ENCODE results near the gene IL3RA.
"Not testable (repeated sequence)": the region's sequence is repeated elsewhere in the genome, so short reads cannot be mapped to it uniquely, and the experiment has no call there.

IL3RA gene

DNA sequence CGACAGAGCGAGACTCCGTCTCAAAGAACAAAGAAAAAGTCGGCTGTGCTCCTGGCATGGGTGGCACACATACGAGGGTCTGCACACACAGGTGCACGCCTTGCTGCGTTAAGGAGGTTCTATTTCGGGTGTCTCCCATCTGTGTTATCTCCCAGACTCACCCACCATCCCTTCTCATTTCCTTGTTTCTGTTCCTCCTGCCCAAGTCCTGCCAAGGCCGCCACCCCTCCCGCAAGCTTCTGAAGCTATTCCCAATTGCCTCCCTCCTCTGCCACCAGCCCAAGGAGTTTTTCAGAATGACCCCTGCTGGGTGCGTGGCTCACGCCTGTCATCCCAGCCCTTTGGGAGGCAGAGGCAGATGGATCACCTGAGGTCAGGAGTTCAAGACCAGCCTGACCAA, 6.0 kb upstream of the IL3RA start:
- DNase-seq (ENCODE audit: low read depth in 2 of 2) = no peak

DNA sequence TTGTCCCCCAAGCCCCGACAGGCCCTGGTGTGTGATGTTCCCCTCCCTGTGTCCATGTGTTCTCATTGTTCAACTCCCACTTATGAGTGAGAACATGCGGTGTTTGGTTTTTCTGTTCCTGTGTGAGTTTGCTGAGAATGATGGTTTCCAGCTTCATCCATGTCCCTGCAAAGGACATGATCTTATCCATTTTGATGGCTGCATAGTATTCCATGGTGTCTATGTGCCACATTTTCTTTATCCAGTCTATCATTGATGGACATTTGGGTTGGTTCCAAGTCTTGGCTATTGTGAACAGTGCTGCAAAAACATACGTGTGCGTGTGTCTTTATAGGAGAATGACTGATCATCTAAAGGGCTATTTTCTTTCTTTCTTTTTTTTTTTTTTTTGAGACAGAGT, 4.2 kb upstream of the IL3RA start:
- not testable (repeated sequence) for DNase-seq (ENCODE audit: low read depth in 2 of 2)

- no peak for DNase-seq (ENCODE audit: low read depth in 2 of 2)
Observed at GRCh38 chrX:1334854-1335253, 1.7 kb upstream of the IL3RA start.

GRCh38 chrX:1336948-1337779, 579 bp downstream of the IL3RA start:
- no peak for DNase-seq (ENCODE audit: low read depth in 2 of 2)

GRCh38 chrX:1341545-1342184, 5.1 kb downstream of the IL3RA start:
- DNase-seq (ENCODE audit: low read depth in 2 of 2) = no peak

GRCh38 chrX:1349606-1350005, 13.0 kb downstream of the IL3RA start:
- DNase-seq (ENCODE audit: low read depth in 2 of 2) = not testable (repeated sequence)

- no peak for DNase-seq (ENCODE audit: low read depth in 2 of 2)
Observed at GRCh38 chrX:1351981-1352714, 15.6 kb downstream of the IL3RA start.

DNA sequence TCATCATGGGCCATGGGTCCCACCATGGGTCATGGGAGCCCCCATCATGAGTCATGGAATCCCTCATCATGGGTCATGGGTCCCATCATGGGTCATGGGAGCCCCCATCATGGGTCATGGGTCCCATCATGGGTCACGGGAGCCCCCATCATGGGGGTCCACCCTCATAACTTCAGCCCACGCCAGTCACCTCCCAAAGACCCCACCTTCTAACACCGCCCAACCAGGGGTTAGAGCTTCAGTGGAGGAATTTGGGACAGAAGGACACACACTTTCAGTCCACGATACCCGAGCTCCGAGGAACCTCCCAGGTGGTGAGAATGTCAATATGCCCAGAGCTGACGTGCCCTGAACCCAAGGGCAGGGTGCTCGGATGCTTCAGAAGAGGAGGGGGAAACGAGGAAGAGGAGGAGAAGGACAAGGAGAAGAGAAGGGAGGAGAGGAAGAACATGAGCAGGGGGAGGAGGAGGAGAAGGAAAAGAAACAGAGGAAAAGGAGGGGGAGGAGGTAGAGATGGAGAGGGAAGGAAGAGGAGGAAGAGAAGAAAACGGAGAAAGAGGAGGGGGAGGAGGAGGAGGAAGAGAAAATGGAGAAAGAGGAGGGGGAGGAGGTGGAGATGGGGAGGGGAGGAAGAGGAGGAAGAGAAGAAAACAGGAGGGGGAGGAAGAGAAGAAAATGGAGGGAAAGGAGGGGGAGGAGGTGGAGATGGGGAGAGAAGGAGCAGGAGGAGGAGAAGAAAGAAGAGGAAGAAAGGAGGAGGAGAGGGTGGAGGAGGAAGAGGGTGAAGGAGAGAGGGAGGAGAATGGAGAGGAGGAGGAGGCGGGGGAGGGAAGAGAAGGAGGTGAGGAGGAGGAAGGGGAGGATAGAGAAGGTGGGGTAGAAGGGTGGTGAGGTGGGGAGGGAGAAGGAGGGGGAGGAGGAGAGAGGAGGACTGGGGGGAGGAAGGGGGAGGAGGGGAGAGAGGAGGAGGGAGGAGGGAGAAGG, 17.7 kb downstream of the IL3RA start:
- DNase-seq (ENCODE audit: low read depth in 2 of 2) = no peak

DNA sequence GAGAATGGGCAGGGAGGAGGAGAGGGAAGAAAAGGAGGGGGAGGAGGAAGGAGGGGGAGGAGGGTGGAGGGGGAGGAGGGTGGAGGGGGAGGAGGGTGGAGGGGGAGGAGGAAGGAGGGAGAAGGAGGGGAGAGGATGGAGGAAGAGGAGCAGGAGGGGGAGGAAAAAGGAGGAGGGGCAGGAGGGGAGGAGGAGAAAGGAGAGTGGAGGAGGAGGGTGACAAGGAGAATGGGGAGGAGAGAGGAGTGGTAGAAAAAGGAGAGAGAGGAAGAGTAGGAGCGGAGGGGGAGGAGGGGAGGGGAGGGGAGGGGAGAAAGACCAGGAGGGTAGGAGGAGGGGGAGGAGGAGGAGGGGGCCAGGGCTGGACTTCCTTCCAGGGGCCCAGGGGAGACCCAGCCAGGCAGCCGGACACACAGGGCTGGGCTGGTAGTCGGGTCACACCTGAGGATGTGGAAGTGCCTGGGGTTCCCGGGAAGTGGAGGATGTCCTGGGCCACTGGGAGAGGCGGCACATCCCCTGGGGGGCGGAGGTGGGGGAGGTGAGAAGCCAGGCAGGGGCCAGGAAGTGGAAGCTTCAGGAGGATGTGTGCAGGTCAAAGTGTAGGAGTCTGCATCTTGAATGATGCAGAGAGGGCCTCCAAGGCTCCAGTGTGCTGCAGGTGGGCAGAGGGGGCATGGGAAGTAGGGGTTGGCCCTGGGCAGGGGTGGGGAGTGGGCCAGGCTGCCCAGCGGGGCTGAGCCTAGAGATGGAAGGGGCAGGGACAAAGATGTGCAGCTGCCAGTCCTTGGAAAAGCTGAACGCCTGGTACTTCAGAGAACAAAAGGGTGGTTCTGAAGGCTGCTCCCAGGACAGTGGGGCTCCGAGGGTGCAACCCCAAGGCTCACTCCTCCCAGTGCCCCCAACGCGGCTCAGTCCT, 18.8 kb downstream of the IL3RA start:
- DNase-seq (ENCODE audit: low read depth in 2 of 2) = no peak

DNA sequence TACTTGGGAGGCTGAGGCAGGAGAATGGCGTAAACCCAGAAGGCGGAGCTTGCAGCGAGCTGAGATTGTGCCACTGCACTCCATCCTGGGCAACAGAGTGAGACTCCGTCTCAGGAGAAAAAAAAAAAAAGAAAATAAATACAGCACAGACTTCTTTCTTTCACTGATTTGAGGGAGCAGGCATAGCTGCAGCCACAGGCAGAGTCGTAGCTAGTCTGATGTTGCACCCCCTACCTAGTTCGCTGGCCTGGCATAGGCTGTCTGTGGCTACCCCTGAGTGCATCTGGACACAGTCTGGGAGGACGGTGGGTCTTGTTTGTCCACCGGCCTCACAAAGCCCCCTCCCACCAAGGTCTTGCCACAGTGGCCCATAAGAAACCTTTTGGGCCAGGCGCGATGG, 21.4 kb downstream of the IL3RA start:
- DNase-seq (ENCODE audit: low read depth in 2 of 2) = no peak

- no peak for DNase-seq (ENCODE audit: low read depth in 2 of 2)
Observed at GRCh38 chrX:1358793-1359476, 22.4 kb downstream of the IL3RA start.

DNA sequence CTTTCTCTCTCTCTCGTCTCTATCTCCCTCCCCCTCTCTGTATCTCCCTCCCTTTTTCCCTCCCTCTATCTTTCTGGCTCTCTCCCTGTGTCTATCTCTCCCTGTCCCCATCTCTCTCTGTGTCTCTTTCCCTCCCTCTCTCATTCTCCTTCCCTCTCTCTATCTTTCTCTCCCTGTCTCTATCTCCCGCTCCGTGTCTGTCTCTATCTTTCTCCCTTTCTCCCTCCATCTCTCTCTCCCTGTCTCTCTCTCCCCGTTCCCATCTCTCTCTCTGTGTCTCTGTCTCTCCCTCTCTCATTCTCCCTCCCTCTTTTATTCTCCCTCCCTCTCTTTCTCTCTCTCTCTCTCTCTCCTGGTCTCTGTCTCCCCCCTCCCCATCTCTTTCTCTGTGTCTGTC, 22.9 kb downstream of the IL3RA start:
- no peak for DNase-seq (ENCODE audit: low read depth in 2 of 2)

GRCh38 chrX:1360171-1360570, 23.6 kb downstream of the IL3RA start:
- no peak for DNase-seq (ENCODE audit: low read depth in 2 of 2)

- no peak for DNase-seq (ENCODE audit: low read depth in 2 of 2)
Observed at GRCh38 chrX:1361275-1361674, 24.7 kb downstream of the IL3RA start.

- DNase-seq (ENCODE audit: low read depth in 2 of 2) = no peak
Observed at GRCh38 chrX:1361910-1362309, 25.3 kb downstream of the IL3RA start.

GRCh38 chrX:1366363-1366762, 29.8 kb downstream of the IL3RA start:
- DNase-seq (ENCODE audit: low read depth in 2 of 2) = not testable (repeated sequence)

- no peak for DNase-seq (ENCODE audit: low read depth in 2 of 2)
Observed at GRCh38 chrX:1368385-1368698, 31.8 kb downstream of the IL3RA start.

GRCh38 chrX:1378306-1378759, 41.7 kb downstream of the IL3RA start:
- DNase-seq (ENCODE audit: low read depth in 2 of 2) = no peak

- no peak for DNase-seq (ENCODE audit: low read depth in 2 of 2)
Observed at GRCh38 chrX:1380672-1381233, 44.2 kb downstream of the IL3RA start.

Measured in stimulated activated CD8-positive, alpha-beta memory T cell treated with anti-CD3 and anti-CD28 coated beads, Interleukin-7, amount 100 ng/mL, for 4 hours (primary cell).